DOHH2 (cell line): ENCODE measurements around the gene ALX4.

ENCODE experiments used
- H3F3A ChIP-seq: fragments of 200-600 bp; sonication (generic), shearing (Covaris generic); 2 replicates; pipeline ENCODE4 v1.6.0; 2016; ENCODE audit warnings: antibody characterized with exemption, mild to moderate bottlenecking; ENCODE audit not compliant: control insufficient read depth, insufficient read depth
- H3K27ac ChIP-seq: fragments of 200-600 bp; sonication (generic); 2 replicates; pipeline ENCODE4 v1.5.1; 2014; ENCODE audit warnings: low read depth, mild to moderate bottlenecking, low read length, moderate library complexity
- H3K27me3 ChIP-seq: fragments of 200-600 bp; sonication (generic); 2 replicates; pipeline ENCODE4 v1.6.1; 2014; ENCODE audit warnings: mild to moderate bottlenecking, low read length, mixed read lengths; ENCODE audit not compliant: control insufficient read depth
- H3K36me3 ChIP-seq: fragments of 200-600 bp; sonication (generic); 2 replicates; pipeline ENCODE4 v1.6.1; 2014; ENCODE audit warnings: mild to moderate bottlenecking, low read length, moderate library complexity, mixed read lengths; ENCODE audit not compliant: control insufficient read depth
- H3K4me1 ChIP-seq: fragments of 200-600 bp; sonication (generic); 2 replicates; pipeline ENCODE4 v1.6.1; 2014; ENCODE audit warnings: mild to moderate bottlenecking, low read length, mixed read lengths; ENCODE audit not compliant: control insufficient read depth
- H3K4me2 ChIP-seq: fragments of 200-600 bp; sonication (generic); 2 replicates; pipeline ENCODE4 v1.6.0; 2014; ENCODE audit warnings: mild to moderate bottlenecking, low read length, moderate library complexity
- H3K4me3 ChIP-seq: fragments of 200-600 bp; sonication (generic); 2 replicates; pipeline ENCODE4 v1.5.1; 2014; ENCODE audit warnings: mild to moderate bottlenecking, low read length, mixed read lengths
- H3K79me2 ChIP-seq: fragments of 200-600 bp; sonication (generic); 2 replicates; pipeline ENCODE4 v1.6.1; 2014; ENCODE audit warnings: mild to moderate bottlenecking, low read length, mixed read lengths; ENCODE audit not compliant: control insufficient read depth
- H3K9me2 ChIP-seq: fragments of 200-600 bp; sonication (generic); replicated peaks from 2 replicates; pipeline ENCODE4 v1.6.1; 2014; ENCODE audit warnings: mild to moderate bottlenecking, low read length, mixed read lengths; ENCODE audit not compliant: control insufficient read depth
- H3K9me3 ChIP-seq: fragments of 200-600 bp; sonication (generic); 2 replicates; pipeline ENCODE4 v1.6.1; 2014; ENCODE audit warnings: antibody characterized with exemption, low read length, mixed read lengths; ENCODE audit not compliant: control insufficient read depth, insufficient read depth
- H4K20me1 ChIP-seq: fragments of 200-600 bp; sonication (generic); 2 replicates; pipeline ENCODE4 v1.6.0; 2014; ENCODE audit warnings: low read depth, mild to moderate bottlenecking, antibody characterized with exemption, low read length, moderate library complexity; ENCODE audit not compliant: control insufficient read depth, insufficient read depth
- EZH2phosphoT487 ChIP-seq: fragments of 200-600 bp; sonication (generic); IDR thresholded peaks from 2 replicates; pipeline ENCODE4 v1.6.1; 2017; ENCODE audit warnings: borderline replicate concordance, mild to moderate bottlenecking, antibody characterized with exemption, low read length, moderate library complexity, mixed read lengths
- TF ChIP-seq, protein P1 (sequence below): fragments of 200-600 bp; sonication (generic); IDR thresholded peaks from one replicate; pipeline ENCODE4 v1.5.1; 2014; ENCODE audit warnings: antibody characterized with exemption, mild to moderate bottlenecking, low read depth, low read length; ENCODE audit not compliant: poor library complexity, severe bottlenecking

Gene ALX4

DNA sequence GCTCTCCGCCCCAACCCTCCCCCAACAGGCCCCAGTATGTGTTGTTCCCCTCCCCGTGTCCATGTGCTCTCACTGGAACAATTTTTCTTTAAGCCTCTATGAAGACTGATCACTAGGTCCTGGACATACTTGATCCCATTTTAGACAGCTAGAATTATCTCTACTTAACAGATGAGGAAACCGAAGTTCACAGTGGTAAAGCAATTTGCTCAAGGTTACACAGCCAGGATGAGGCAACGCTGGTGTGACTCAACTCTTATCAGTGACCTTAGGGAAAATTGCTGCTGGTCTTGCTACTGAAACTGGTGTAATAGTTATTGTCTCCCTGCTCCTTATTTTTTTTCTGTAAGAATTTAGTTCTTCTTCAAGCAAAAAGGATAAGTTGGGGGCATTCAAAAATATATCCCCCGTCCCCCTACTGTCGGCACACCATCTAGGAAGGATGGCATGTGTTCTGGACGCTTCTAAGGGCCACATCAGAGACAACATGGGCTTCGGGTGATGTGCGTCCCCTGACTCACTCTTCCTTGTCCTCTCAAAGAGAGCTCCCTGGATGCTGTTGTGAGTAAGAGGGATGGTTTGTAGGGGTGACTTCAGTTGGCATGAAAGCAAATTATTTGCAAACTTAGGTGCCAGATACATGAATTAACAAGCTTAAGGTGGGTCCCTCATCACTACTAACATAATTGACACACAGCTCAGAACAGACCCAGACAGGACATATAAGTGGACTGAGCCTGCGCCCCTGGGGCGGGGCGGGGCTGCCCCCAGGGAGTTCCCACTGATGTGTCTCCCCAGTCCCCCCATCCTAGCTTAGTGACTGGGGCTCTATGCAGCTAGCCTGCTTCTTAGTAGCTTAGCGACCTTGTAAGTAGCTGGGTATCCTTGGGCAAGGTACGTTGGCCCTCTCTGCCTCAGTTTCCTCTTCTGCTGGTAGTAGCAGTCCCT is 23.6 kb upstream of the ALX4 start:
- H3K27ac ChIP-seq = no peak overlapping the region
- no peaks in the 10 kb centered on the region for H3K36me3 ChIP-seq
- no peaks in the 10 kb centered on the region for H3K9me3 ChIP-seq
- no peaks in the 10 kb centered on the region for H3K9me2 ChIP-seq
- no peaks in the 10 kb centered on the region for H3K79me2 ChIP-seq
- H3K4me3 ChIP-seq = no peak overlapping the region
- peaks cover 39% of the 10 kb centered on the region for H3K27me3 ChIP-seq
- H3F3A ChIP-seq = no peaks in the 10 kb centered on the region
- TF ChIP-seq, protein P1, sequence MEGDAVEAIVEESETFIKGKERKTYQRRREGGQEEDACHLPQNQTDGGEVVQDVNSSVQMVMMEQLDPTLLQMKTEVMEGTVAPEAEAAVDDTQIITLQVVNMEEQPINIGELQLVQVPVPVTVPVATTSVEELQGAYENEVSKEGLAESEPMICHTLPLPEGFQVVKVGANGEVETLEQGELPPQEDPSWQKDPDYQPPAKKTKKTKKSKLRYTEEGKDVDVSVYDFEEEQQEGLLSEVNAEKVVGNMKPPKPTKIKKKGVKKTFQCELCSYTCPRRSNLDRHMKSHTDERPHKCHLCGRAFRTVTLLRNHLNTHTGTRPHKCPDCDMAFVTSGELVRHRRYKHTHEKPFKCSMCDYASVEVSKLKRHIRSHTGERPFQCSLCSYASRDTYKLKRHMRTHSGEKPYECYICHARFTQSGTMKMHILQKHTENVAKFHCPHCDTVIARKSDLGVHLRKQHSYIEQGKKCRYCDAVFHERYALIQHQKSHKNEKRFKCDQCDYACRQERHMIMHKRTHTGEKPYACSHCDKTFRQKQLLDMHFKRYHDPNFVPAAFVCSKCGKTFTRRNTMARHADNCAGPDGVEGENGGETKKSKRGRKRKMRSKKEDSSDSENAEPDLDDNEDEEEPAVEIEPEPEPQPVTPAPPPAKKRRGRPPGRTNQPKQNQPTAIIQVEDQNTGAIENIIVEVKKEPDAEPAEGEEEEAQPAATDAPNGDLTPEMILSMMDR = no peak
- TF ChIP-seq EZH2phosphoT487 = no peak
- H4K20me1 ChIP-seq = no peaks in the 10 kb centered on the region
- no peaks in the 10 kb centered on the region for H3K4me1 ChIP-seq
- no peak overlapping the region for H3K4me2 ChIP-seq

GRCh38 chr11:44332665-44333064 is 22.7 kb upstream of the ALX4 start:
- H3F3A ChIP-seq = no peaks in the 10 kb centered on the region
- no peaks in the 10 kb centered on the region for H3K36me3 ChIP-seq
- peaks cover 32% of the 10 kb centered on the region for H3K27me3 ChIP-seq
- H3K9me3 ChIP-seq = no peaks in the 10 kb centered on the region
- no peaks in the 10 kb centered on the region for H4K20me1 ChIP-seq
- H3K9me2 ChIP-seq = no peaks in the 10 kb centered on the region
- no peaks in the 10 kb centered on the region for H3K4me1 ChIP-seq
- no peak overlapping the region for H3K27ac ChIP-seq
- no peak overlapping the region for H3K4me2 ChIP-seq
- no peaks in the 10 kb centered on the region for H3K79me2 ChIP-seq
- H3K4me3 ChIP-seq = no peak overlapping the region
- TF ChIP-seq EZH2phosphoT487 = no peak
- TF ChIP-seq, protein P1 = no peak

DNA sequence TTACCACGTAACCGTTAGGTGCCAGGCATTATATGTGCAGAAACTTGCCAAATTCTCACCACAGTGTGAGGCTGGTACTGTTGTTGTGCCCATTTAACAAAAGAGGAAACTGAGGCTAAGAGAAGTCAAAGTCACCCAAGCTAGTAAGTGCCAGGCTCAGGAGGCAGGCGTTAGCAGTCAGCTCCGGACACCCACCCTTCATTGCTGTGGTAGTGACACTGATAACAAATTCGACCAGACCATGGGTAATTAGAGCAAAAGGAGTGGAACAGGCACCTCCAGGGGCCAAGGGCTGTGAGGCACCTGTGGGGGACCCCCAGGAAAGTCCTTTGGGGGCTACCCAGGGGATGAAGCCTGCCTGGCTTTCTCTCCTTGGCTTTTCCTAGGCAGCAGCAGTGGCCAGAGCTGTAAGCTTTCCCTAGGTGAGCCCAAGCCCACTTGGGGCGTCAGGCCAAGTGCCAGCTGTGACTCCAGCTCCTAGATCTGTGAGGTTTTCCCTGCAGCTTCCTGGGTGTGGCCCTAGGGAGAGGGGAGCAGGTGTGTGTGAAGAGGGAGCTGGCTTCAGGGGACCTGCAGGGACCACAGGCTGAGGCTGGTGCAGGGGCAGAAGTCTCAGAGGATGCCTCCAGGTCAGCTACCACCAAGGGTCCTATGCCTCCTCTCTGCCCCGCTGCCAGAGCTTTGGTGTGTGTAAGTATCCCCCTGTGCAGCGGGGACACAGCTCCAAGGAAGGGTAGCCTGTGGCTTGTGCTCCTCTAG is 19.7 kb upstream of the ALX4 start:
- Histone ChIP-seq H3K79me2 (no peaks in the 10 kb centered on the region), H3K27me3 (peaks cover 24% of the 10 kb centered on the region), H3F3A (no peaks in the 10 kb centered on the region), H3K27ac (no peak overlapping the region), H3K4me3 (no peak overlapping the region), H3K4me2 (no peak overlapping the region), H3K36me3 (no peaks in the 10 kb centered on the region), H3K4me1 (no peaks in the 10 kb centered on the region), H3K9me3 (no peaks in the 10 kb centered on the region), H4K20me1 (no peaks in the 10 kb centered on the region), H3K9me2 (no peaks in the 10 kb centered on the region)
- no peak for TF ChIP-seq EZH2phosphoT487
- TF ChIP-seq, protein P1 = no peak
